GDM1 (cell line): Measurements from ENCODE around the gene GRID2.

Source experiments
- DNase-seq: peaks from one replicate; lab custom pipeline; 2025; lab: John Stamatoyannopoulos, UW

Gene GRID2

GRCh38 chr4:93756101-93756500, 1452.3 kb downstream of the GRID2 start:
- DNase-seq, result no peak

GRCh38 chr4:93759506-93759905, 1455.7 kb downstream of the GRID2 start:
- DNase-seq, result peak; percentile 5

- DNase-seq, result no peak
These were observed 1456.5 kb downstream of the GRID2 start for GRCh38 chr4:93760284-93760683.

- DNase-seq, result no peak
These were observed 1457.5 kb downstream of the GRID2 start for GRCh38 chr4:93761286-93761685.

GRCh38 chr4:93764639-93765246, 1461.0 kb downstream of the GRID2 start:
- DNase-seq, result no peak

GRCh38 chr4:93767917-93768316, 1464.2 kb downstream of the GRID2 start:
- no peak for DNase-seq

GRCh38 chr4:93770201-93770600, 1466.4 kb downstream of the GRID2 start:
- DNase-seq, result no peak

- no peak for DNase-seq
These were observed 1468.1 kb downstream of the GRID2 start for GRCh38 chr4:93771640-93772411.

- DNase-seq, result no peak
These were observed 1469.1 kb downstream of the GRID2 start for GRCh38 chr4:93772858-93773257.

GRCh38 chr4:93775551-93775950, 1471.8 kb downstream of the GRID2 start:
- DNase-seq, result no peak

GRCh38 chr4:93776386-93777080, 1472.8 kb downstream of the GRID2 start:
- DNase-seq, result no peak

GRCh38 chr4:93777081-93777460, 1473.3 kb downstream of the GRID2 start:
- DNase-seq, result no peak

- DNase-seq, result no peak
These were observed 1475.5 kb downstream of the GRID2 start for GRCh38 chr4:93779228-93779627.

- DNase-seq, result no peak
These were observed 1476.3 kb downstream of the GRID2 start for GRCh38 chr4:93780080-93780479.

- DNase-seq, result no peak
These were observed 1477.4 kb downstream of the GRID2 start for GRCh38 chr4:93781198-93781597.

- DNase-seq, result no peak
These were observed 1482.4 kb downstream of the GRID2 start for GRCh38 chr4:93786149-93786548.

- DNase-seq, result no peak
These were observed 1484.9 kb downstream of the GRID2 start for GRCh38 chr4:93788712-93789111.

GRCh38 chr4:93791570-93792195, 1487.9 kb downstream of the GRID2 start:
- peak; percentile 13 for DNase-seq

- no peak for DNase-seq
These were observed 1498.3 kb downstream of the GRID2 start for GRCh38 chr4:93802045-93802444.

- no peak for DNase-seq
These were observed 1506.0 kb downstream of the GRID2 start for GRCh38 chr4:93809773-93810172.

GRCh38 chr4:93810340-93810992, 1506.7 kb downstream of the GRID2 start:
- no peak for DNase-seq

GRCh38 chr4:93813092-93813491, 1509.3 kb downstream of the GRID2 start:
- DNase-seq, result no peak
